GM19455 (cell line): ENCODE data around the gene CSF1.
"Not testable (repeated sequence)": the region's sequence is repeated elsewhere in the genome, so short reads cannot be mapped to it uniquely, and the experiment has no call there.

Experiments
- ATAC-seq: cut with Tn5 transposase; IDR thresholded peaks from one replicate; pipeline ENCODE4 v1.9.1; 2021; ENCODE audit not compliant: unreplicated experiment

Gene CSF1

GRCh38 chr1:109917768-109918606, 7.3 kb downstream of the CSF1 start:
- no peak for ATAC-seq

- ATAC-seq: no peak
Observed at GRCh38 chr1:109918671-109919070, 8.0 kb downstream of the CSF1 start.

- no peak for ATAC-seq
Observed at GRCh38 chr1:109919303-109919702, 8.7 kb downstream of the CSF1 start.

DNA sequence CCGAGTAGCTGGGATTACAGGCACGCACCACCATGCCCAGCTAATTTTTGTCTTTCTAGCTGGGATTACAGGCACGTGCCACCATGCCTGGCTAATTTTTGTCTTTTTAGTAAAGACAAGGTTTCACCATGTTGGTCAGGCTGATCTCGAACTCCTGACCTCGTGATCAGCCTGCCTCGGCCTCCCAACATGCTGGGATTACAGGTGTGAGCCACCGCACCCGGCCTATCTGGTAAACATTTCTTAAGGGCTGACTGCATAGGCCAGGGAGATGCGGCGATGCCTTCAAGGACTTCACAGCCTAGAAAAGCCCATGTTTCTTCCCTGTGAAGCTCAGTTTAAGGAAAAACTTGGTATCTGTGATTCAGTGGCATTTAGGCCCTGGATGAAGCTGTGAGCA, 9.7 kb downstream of the CSF1 start:
- not testable (repeated sequence) for ATAC-seq

DNA sequence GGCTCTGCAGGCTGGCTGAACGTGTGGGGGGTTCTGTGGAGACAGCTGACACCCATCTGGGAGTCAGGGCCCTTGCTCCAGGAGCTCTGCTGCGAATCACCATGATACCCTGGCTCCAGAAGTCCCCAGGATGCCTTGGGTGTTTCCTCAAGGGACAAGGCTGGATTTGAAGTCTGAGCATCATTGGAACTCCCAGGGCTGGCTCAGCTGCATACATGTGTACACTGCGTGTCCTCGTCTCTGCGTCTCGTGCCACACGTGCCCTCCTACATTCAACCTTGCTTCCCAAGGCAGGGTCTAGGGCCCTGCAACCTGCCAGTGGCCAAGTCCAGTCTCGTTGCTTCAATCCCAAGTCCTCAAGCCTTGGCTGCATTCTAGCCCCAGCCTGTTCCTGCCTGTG, 11.7 kb downstream of the CSF1 start:
- no peak for ATAC-seq

GRCh38 chr1:109923131-109923945, 12.7 kb downstream of the CSF1 start:
- no peak for ATAC-seq

- ATAC-seq: no peak
Observed at GRCh38 chr1:109923946-109924275, 13.3 kb downstream of the CSF1 start.

DNA sequence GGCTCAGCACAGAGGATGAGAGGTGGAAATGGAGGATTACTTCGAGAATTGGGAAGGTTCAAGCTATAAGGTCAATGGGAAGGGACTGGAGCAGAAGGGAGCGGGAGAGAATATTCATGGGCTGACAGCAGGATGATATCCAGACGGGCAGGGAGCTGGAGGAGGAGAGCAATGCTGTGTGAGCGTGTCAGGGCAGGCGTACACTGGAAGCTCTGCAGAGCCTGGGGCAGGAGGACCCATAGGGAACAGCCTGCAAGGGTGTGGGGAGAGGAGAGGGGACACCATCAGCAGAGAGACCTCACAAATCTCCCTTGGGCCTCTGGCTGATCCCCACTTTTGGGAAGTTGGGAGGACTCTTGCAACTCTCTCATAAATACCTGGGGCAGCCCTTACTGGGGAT, 13.7 kb downstream of the CSF1 start:
- no peak for ATAC-seq

- ATAC-seq: no peak
Observed at GRCh38 chr1:109925159-109925990, 14.7 kb downstream of the CSF1 start.

- ATAC-seq: no peak
Observed at GRCh38 chr1:109926662-109927300, 16.1 kb downstream of the CSF1 start.

- no peak for ATAC-seq
Observed at GRCh38 chr1:109927356-109927755, 16.7 kb downstream of the CSF1 start.

DNA sequence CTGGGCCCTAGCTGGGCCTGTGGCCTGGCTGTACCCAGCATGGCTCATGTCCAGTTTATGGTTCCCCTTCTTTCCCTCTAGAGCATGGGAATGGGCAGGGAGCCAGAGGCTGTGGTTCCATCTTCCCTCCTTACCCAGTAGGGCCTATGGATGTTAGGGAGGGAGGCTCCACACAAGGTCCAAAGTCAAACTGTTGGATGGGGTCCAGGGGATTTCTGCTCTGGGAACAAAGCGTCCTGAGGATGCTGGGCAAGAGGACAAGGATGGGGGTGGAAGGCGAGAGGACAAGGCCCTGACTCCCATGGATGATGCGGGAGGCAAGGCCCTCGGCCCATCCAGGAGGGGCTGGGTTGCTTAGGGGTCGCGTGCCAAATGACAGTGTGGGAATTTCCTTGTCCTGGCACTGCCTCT, 17.3 kb downstream of the CSF1 start:
- ATAC-seq: no peak

DNA sequence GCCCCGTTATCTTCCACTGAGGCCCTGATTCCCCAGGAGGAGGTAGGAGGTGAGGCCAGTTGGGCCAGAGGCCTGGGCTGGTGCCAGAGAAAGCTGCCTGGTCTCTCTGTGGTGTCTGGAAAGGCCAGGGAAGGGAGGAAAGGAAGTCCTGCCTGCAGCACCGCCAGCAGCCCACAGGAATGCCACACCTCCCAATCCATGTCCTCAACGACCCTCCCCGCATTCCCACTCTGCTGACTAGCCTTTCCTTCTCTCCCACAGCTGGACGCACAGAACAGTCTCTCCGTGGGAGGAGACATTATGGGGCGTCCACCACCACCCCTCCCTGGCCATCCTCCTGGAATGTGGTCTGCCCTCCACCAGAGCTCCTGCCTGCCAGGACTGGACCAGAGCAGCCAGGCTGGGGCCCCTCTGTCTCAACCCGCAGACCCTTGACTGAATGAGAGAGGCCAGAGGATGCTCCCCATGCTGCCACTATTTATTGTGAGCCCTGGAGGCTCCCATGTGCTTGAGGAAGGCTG, 18.0 kb downstream of the CSF1 start:
- no peak for ATAC-seq

DNA sequence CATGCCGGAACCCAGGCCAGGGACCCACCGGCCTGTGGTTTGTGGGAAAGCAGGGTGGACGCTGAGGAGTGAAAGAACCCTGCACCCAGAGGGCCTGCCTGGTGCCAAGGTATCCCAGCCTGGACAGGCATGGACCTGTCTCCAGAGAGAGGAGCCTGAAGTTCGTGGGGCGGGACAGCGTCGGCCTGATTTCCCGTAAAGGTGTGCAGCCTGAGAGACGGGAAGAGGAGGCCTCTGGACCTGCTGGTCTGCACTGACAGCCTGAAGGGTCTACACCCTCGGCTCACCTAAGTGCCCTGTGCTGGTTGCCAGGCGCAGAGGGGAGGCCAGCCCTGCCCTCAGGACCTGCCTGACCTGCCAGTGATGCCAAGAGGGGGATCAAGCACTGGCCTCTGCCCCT, 18.5 kb downstream of the CSF1 start:
- no peak for ATAC-seq

DNA sequence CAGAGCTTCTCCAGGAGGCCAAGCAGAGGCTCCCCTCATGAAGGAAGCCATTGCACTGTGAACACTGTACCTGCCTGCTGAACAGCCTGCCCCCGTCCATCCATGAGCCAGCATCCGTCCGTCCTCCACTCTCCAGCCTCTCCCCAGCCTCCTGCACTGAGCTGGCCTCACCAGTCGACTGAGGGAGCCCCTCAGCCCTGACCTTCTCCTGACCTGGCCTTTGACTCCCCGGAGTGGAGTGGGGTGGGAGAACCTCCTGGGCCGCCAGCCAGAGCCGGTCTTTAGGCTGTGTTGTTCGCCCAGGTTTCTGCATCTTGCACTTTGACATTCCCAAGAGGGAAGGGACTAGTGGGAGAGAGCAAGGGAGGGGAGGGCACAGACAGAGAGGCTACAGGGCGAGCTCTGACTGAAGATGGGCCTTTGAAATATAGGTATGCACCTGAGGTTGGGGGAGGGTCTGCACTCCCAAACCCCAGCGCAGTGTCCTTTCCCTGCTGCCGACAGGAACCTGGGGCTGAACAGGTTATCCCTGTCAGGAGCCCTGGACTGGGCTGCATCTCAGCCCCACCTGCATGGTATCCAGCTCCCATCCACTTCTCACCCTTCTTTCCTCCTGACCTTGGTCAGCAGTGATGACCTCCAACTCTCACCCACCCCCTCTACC, 19.1 kb downstream of the CSF1 start:
- ATAC-seq: no peak

- ATAC-seq: no peak
Observed at GRCh38 chr1:109930252-109930993, 19.8 kb downstream of the CSF1 start.

- no peak for ATAC-seq
Observed at GRCh38 chr1:109931189-109931731, 20.6 kb downstream of the CSF1 start.

- ATAC-seq: no peak
Observed at GRCh38 chr1:109931911-109932636, 21.4 kb downstream of the CSF1 start.

- ATAC-seq: no peak
Observed at GRCh38 chr1:109932679-109933078, 22.0 kb downstream of the CSF1 start.
